Measurements from ENCODE around the gene JUND. TPM values are rescaled to one million over a fixed set of nuclear protein-coding genes. Genes with fewer than 3 reads are reported as not detected.
A peak's percentile ranks its signal among the peaks of the same experiment; 100 is the strongest.

JUND gene
- polyA plus RNA-seq, 1 of the 3 experiments (the other 2 are of a cell fraction) = 115 TPM

- H3K79me2 ChIP-seq (ENCODE audit: insufficient read depth) = peaks cover 55% of the 10 kb centered on the region
- no peaks in the 10 kb centered on the region for H3K36me3 ChIP-seq (replicated peaks in 1 of 2; ENCODE audit: control insufficient read depth in 1 of 2, insufficient read depth in 2 of 2, low read length in 1 of 2)
- H3K9me3 ChIP-seq = no peaks in the 10 kb centered on the region
- ChIA-PET POLR2A (interaction anchor here (0.7 to 3.8 kb wide), 8 partner anchors 17 to 107 kb away, joined by 3 to 97 read pairs (median 6); partner anchors contain the start of genes IQCN and JUND), CTCF (interaction anchor here (0.6 to 4.3 kb wide), 21 partner anchors 9 to 389 kb away, joined by 3 to 123 read pairs (median 6); partner anchors contain the start of genes CCDC124, JUND, RAB3A and SSBP4)
- TF ChIP-seq GATA2 (CRISPR knock-in tag; IDR thresholded peaks at IDR 0.05) (no peak), FOXM1 (IDR thresholded peaks at IDR 0.05; ENCODE audit: low read depth) (no peak)
- H3K4me3 ChIP-seq (ENCODE audit: low read depth in 2 of 2, low read length in 1 of 2) = peak overlapping the region; percentile 72 to 89
- H3F3A ChIP-seq (replicated peaks; ENCODE audit: insufficient read depth) = peaks cover 15% of the 10 kb centered on the region
- H2AFZ ChIP-seq (ENCODE audit: low read depth) = no peak overlapping the region
- H3K27me3 ChIP-seq (ENCODE audit: insufficient read depth) = no peaks in the 10 kb centered on the region
- H3K9me2 ChIP-seq = no peaks in the 10 kb centered on the region
- peaks cover 19 to 32% of the 10 kb centered on the region in 2 experiments; a peak in 3 of 4 replicates for H3K4me1 ChIP-seq (ENCODE audit: control insufficient read depth in 1 of 2, insufficient read depth in 2 of 2, low read depth in 1 of 2, low read length in 1 of 2)
- peak overlapping the region; percentile 91 for H3K9ac ChIP-seq
- DNase-seq = peak; percentile 33
- H3K4me2 ChIP-seq = peak overlapping the region; percentile 88
- H3K27ac ChIP-seq (ENCODE audit: low read depth in 2 of 2, low read length in 1 of 2) = peak overlapping the region; percentile 76 to 87
- no peaks in the 10 kb centered on the region for H4K20me1 ChIP-seq (ENCODE audit: insufficient read depth)
- 53% methylated on average over 9 of the region's 9 CpGs for WGBS (ENCODE audit: low lambda C conversion rate)
Measured at GRCh38 chr19:18321734-18322102, 40.3 kb upstream of the JUND start.

GRCh38 chr19:18320865-18321733 is 39.7 kb upstream of the JUND start:
- H3K79me2 ChIP-seq (ENCODE audit: insufficient read depth) = peaks cover 55% of the 10 kb centered on the region
- H3K9me3 ChIP-seq = no peaks in the 10 kb centered on the region
- H3K9ac ChIP-seq = peak overlapping the region; percentile 91; the same call in 1 of the 2 replicates
- no peak for DNase-seq
- no peaks in the 10 kb centered on the region for H3K27me3 ChIP-seq (ENCODE audit: insufficient read depth)
- peak overlapping the region; percentile 88 for H3K4me2 ChIP-seq
- H4K20me1 ChIP-seq (ENCODE audit: insufficient read depth) = no peaks in the 10 kb centered on the region
- no peak overlapping the region for H2AFZ ChIP-seq (ENCODE audit: low read depth)
- H3K9me2 ChIP-seq = no peaks in the 10 kb centered on the region
- TF ChIP-seq FOXM1 (IDR thresholded peaks at IDR 0.05; ENCODE audit: low read depth) (no peak), USF1 (IDR thresholded peaks at IDR 0.05; ENCODE audit: borderline replicate concordance, low read depth) (no peak), FOSL2 (IDR thresholded peaks at IDR 0.05; ENCODE audit: borderline replicate concordance, low read depth) (no peak), RAD21 (IDR thresholded peaks at IDR 0.05; ENCODE audit: low read length) (no peak), IRF3 (IDR thresholded peaks at IDR 0.05; ENCODE audit: low read depth, low read length) (no peak), NRF1 (IDR thresholded peaks at IDR 0.05; ENCODE audit: low read depth, low read length) (no peak), YY1 (IDR thresholded peaks at IDR 0.05; ENCODE audit: low read depth) (no peak), CHD2 (IDR thresholded peaks at IDR 0.05; ENCODE audit: low read length, partially characterized antibody) (no peak), RXRA (IDR thresholded peaks at IDR 0.05; ENCODE audit: borderline replicate concordance, low read depth) (no peak), TCF12 (IDR thresholded peaks at IDR 0.05) (no peak), RCOR1 (IDR thresholded peaks at IDR 0.05; ENCODE audit: low read length) (no peak), TEAD4 (IDR thresholded peaks at IDR 0.05; ENCODE audit: borderline replicate concordance, insufficient read depth) (no peak), NFIC (IDR thresholded peaks at IDR 0.05; ENCODE audit: borderline replicate concordance) (no peak), GATA2 (CRISPR knock-in tag; IDR thresholded peaks at IDR 0.05) (no peak), FOXJ3 (CRISPR knock-in tag; IDR thresholded peaks at IDR 0.05) (no peak), GABPA (IDR thresholded peaks at IDR 0.05; ENCODE audit: low read depth) (no peak), ELF1 (IDR thresholded peaks at IDR 0.05) (no peak), SMC3 (IDR thresholded peaks at IDR 0.05; ENCODE audit: low read depth, low read length) (no peak), PBX3 (IDR thresholded peaks at IDR 0.05) (no peak)
- CTCF ChIA-PET = interaction anchor here (0.7 to 4.3 kb wide), 12 partner anchors 14 to 388 kb away, joined by 3 to 123 read pairs (median 6); partner anchors contain the start of genes CCDC124, JUND and RAB3A
- peak overlapping the region; percentile 72 to 89; a peak in 2 of 4 replicates for H3K4me3 ChIP-seq (ENCODE audit: low read depth in 2 of 2, low read length in 1 of 2)
- H3K36me3 ChIP-seq (replicated peaks in 1 of 2; ENCODE audit: control insufficient read depth in 1 of 2, insufficient read depth in 2 of 2, low read length in 1 of 2) = no peaks in the 10 kb centered on the region
- H3F3A ChIP-seq (replicated peaks; ENCODE audit: insufficient read depth) = peaks cover 18% of the 10 kb centered on the region
- peaks cover 19 to 32% of the 10 kb centered on the region in 2 experiments; a peak in 3 of 4 replicates for H3K4me1 ChIP-seq (ENCODE audit: control insufficient read depth in 1 of 2, insufficient read depth in 2 of 2, low read depth in 1 of 2, low read length in 1 of 2)
- H3K27ac ChIP-seq (ENCODE audit: low read depth in 2 of 2, low read length in 1 of 2) = peak overlapping the region in 1 of 2 experiments; percentile 76
- 93% methylated on average over 13 of the region's 14 CpGs for WGBS (ENCODE audit: low lambda C conversion rate)
- POLR2A ChIA-PET = interaction anchor here (1.0 to 3.8 kb wide), 5 partner anchors 16 to 108 kb away, joined by 3 to 97 read pairs (median 3); partner anchors contain the start of gene JUND
